ENCODE results near the gene MUS81. TPM values are rescaled to one million over a fixed set of nuclear protein-coding genes. Genes with fewer than 3 reads are reported as not detected.

MUS81 gene
- total and polyA plus RNA-seq, 9 donors, result 15.9 to 87.0 (median 55.7) TPM

DNA sequence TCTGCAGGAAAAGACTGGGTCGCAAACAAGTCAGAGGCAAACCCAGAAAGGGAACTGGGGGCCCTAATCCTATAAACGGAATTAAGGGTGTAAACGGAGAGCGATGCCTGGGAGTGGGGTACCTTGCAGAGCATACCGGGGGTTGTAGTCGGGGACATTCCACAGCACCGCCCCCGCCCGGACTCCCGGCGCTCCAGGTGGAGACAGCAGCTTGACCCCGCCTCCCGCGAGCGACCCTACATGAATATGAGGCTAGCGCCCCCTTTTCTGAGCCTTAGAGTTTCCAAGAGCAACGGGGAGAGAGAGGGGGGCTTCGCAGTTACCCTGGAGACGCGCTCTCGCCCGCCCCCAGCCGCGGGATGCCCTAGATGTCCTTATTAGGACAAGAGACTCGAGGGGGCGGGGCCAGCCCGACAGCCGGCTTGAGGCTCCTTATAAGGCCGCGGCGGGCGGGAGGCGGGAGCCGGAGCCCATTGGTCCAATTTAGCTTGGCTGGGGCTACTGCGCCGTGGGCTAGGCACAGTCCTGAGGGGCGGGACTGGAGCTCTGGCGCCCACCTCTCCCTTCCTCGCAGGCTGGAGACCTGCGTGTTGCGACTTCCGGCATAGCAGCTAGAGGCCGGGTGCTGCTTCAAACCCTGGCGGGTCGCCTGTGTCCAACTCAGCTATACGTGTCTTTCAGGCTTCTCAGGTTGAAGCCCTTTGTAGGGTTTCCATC lies 980 bp upstream of the MUS81 start:
- Histone ChIP-seq H3K4me1 (ENCODE audit: insufficient read depth) (peaks cover 4% of the 10 kb centered on the region), H3K27ac (peak overlapping the region; percentile 82 to 90), H3K4me3 (peak overlapping the region; percentile 78), H3K27me3 (no peaks in the 10 kb centered on the region), H3K36me3 (no peaks in the 10 kb centered on the region), H3K9me3 (no peaks in the 10 kb centered on the region)
- intact Hi-C loops (cut with DNase I), result no loop called here
- DNase-seq, result peak; percentile 97 to 100 (median 99)
- WGBS, 3 donors, result 0 to 1% (median 1%) methylated on average over 38 to 46 of the region's 46 CpGs
- peak; percentile 29 for TF ChIP-seq EP300 (IDR thresholded peaks at IDR 0.05)
- TF ChIP-seq POLR2A (IDR thresholded peaks at IDR 0.05), result peak; percentile 97
- TF ChIP-seq, protein P1, sequence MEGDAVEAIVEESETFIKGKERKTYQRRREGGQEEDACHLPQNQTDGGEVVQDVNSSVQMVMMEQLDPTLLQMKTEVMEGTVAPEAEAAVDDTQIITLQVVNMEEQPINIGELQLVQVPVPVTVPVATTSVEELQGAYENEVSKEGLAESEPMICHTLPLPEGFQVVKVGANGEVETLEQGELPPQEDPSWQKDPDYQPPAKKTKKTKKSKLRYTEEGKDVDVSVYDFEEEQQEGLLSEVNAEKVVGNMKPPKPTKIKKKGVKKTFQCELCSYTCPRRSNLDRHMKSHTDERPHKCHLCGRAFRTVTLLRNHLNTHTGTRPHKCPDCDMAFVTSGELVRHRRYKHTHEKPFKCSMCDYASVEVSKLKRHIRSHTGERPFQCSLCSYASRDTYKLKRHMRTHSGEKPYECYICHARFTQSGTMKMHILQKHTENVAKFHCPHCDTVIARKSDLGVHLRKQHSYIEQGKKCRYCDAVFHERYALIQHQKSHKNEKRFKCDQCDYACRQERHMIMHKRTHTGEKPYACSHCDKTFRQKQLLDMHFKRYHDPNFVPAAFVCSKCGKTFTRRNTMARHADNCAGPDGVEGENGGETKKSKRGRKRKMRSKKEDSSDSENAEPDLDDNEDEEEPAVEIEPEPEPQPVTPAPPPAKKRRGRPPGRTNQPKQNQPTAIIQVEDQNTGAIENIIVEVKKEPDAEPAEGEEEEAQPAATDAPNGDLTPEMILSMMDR (IDR thresholded peaks at IDR 0.05), result peak in 1 of 3 donors; percentile 25

DNA sequence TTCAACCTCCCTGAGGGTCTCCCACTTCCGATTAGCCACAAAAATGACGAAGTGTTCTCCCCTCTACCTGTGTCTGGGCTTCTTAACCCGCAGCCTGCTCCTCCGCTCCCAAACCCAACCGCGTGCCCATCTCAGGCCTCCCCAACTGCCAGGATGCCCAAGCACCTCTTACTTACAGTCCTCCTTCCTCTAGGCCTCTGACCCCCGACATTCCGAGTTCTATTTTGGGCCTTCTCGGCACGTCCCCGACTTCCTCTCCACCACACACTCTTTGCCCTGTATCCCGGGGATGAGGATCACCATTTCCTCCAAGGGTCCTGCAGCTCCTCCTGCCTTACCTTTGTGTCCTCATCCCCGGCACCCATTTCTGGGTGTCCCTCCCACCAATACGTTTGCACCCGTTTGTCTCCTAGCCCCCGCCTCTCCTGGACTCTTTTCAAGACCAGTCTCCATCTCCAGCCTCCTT lies 388 bp upstream of the MUS81 start:
- Histone ChIP-seq H3K36me3 (no peaks in the 10 kb centered on the region), H3K4me3 (peak overlapping the region; percentile 78), H3K27me3 (no peaks in the 10 kb centered on the region), H3K9me3 (no peaks in the 10 kb centered on the region), H3K27ac (peak overlapping the region; percentile 82 to 90), H3K4me1 (ENCODE audit: insufficient read depth) (peaks cover 4% of the 10 kb centered on the region)
- no peak for TF ChIP-seq EP300 (IDR thresholded peaks at IDR 0.05)
- TF ChIP-seq, protein P1 (IDR thresholded peaks at IDR 0.05), result no peak
- TF ChIP-seq POLR2A (IDR thresholded peaks at IDR 0.05), result no peak
- no peak for DNase-seq
- intact Hi-C loops (cut with DNase I), result no loop called here
- 0 to 1% (median 0%) methylated on average over 16 of the region's 16 CpGs for WGBS, 3 donors

DNA sequence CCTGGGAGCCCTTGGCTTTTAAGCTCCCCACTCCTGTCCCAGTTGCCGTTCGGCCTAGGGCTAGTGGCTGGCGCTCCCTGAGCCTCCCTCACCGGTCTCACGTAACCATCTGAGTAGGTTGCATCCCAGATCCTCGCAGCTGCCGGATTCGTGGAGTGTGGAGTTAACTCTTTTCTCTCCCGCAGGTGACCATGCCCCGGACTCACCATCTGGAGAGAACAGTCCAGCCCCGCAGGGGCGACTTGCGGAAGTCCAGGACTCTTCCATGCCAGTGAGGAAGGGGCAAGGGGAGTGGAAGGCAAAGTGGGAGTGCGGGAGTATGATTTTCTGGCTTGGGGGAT lies 902 bp downstream of the MUS81 start:
- DNase-seq, result peak in 1 of 5 donors; percentile 49

DNA sequence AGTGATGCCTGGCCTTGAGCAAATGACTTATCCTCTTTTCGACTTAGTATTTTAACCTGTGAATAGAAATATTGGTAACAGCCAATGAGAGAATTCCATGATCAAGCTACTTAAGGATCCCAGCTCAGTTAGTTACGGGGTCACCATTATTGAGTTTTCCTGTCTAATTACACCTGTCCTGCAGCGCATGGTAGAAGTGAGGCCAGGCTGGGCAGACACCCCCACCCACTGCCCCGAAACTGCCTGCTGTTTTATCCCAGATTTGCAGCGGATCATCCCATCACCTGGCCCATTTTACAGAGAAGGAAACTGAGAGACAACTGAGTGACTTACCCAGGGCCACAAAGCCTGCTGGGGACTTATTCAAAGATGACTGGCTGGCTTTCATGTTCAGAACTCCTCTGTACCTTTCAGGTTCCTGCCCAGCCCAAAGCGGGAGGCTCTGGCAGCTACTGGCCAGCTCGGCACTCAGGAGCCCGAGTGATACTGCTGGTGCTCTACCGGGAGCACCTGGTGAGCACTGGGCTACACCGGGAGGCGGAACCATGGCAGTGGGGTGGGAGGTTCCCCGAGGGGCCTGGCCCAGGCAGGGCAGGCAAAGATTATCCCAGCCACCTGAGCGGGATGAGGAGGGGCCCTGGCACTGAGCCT lies 1.4 kb downstream of the MUS81 start:
- H3K9me3 ChIP-seq, result no peaks in the 10 kb centered on the region
- peak overlapping the region in 1 of 2 donors; percentile 90 for H3K27ac ChIP-seq
- no peaks in the 10 kb centered on the region for H3K36me3 ChIP-seq
- peak overlapping the region; percentile 78 for H3K4me3 ChIP-seq
- H3K27me3 ChIP-seq, result no peaks in the 10 kb centered on the region
- peaks cover 2% of the 10 kb centered on the region for H3K4me1 ChIP-seq (ENCODE audit: insufficient read depth)
- 70 to 79% (median 76%) methylated on average over 13 of the region's 13 CpGs for WGBS, 3 donors
- TF ChIP-seq EP300 (IDR thresholded peaks at IDR 0.05) (no peak), POLR2A (IDR thresholded peaks at IDR 0.05) (no peak)
- TF ChIP-seq, protein P1 (IDR thresholded peaks at IDR 0.05), result no peak
- intact Hi-C loops (cut with DNase I), result no loop called here
- peak in 3 of 5 donors; percentile 27 to 58 (median 44) for DNase-seq

More for the DNA sequence above, 902 bp downstream of the MUS81 start:
- Histone ChIP-seq H3K27me3 (no peaks in the 10 kb centered on the region), H3K4me3 (peak overlapping the region; percentile 78), H3K4me1 (ENCODE audit: insufficient read depth) (peaks cover 3% of the 10 kb centered on the region), H3K27ac (peak overlapping the region; percentile 82 to 90), H3K36me3 (no peaks in the 10 kb centered on the region), H3K9me3 (no peaks in the 10 kb centered on the region)
- intact Hi-C loops (cut with DNase I), result no loop called here
- TF ChIP-seq, protein P1 (IDR thresholded peaks at IDR 0.05), result no peak
- no peak for TF ChIP-seq EP300 (IDR thresholded peaks at IDR 0.05)
- TF ChIP-seq POLR2A (IDR thresholded peaks at IDR 0.05), result no peak
- 4 to 8% (median 6%) methylated on average over 14 of the region's 14 CpGs for WGBS, 3 donors

All from ovary (tissue), 9 donors.